HG03103 (cell line): ENCODE results near the gene PKHD1.

Experiments
- ATAC-seq: cut with Tn5 transposase; IDR thresholded peaks from one replicate; pipeline ENCODE4 v1.9.1; 2021; ENCODE audit warnings: low read depth; ENCODE audit not compliant: unreplicated experiment

Gene PKHD1

DNA sequence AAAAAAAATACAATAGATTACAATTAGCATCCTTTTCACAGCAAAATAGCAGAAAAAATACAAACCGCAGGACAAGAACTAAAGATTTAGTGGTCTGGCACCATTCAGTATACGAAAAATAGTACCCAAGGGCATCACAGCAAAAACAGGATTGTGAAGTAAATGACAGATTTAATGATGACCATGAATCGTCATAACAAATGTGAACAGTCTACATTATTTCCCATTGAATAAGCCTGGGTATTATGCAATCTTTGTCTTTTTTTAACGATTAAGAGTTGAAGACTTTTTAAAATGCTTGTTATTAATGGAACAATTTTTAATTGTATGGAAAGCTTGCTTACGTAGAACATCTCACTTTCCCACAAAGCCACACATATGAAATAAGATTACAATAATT lies 432.8 kb downstream of the PKHD1 start:
- ATAC-seq = no peak

DNA sequence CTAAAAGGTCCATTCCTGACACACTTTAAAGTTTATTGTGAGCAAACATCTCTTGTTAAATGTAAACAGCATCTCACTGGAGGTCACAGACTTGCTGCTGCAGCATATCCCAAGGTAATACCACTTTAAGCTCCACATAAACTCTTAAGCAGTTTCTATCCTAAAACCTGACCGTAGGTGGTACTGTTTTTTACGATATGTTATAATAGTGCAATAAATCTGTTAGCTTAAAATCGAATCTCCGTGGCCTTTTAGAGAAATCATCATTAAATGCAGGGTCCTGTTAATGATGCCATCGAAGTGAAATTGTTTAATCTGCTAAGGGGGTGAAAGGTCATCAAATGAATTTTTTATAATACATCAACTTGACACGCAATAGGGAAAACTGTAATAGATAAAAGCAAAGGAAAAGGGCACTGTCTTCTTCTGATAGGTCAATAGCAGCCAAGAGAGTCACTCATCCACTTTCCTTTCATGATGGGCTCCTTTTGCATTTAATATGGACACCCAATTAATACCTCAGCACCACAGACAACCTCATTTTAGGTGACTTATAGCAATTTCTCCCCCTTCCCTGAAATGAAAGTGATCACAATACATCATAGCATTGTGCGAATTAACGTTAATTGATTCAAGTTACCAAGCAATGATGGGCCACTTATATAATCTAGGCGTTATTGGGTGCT lies 436.1 kb downstream of the PKHD1 start:
- ATAC-seq = no peak

DNA sequence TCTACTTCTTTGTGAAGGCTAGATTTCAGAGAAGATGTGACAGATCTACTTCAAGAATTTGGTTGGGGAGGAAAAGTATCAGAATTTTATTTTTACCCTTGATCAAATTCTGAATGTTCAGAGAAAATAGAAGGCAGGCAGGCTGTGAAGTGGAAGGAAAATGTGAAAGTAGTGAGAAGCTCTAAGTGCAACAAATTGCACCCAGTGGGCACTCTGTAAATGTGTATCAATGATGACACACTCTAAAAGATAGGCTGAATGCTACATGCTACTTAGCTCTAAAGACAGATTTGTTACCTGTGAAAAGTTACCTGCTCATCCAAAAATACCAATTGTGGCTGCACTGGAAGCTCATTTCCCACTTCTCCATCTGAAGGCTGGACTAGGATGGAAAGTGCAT lies 438.6 kb downstream of the PKHD1 start:
- ATAC-seq = no peak

DNA sequence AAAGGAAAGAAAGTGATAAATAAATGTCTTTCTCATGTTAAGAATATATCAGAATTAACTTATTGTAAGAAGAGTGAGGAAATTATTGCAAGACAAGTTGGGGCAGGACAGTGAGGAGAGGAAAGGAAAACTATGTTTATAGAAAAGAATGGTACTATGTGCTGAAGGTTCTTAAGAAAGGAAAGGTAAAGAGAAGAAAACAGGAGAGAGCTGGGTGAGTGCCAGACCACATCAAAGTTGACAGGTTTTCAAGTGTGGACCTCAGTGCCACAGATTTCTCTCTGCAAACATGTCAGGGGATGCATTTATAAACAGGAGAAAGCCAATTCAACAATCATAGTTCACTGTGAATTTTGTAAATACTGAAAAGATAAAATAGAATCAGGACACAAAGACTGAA lies 439.2 kb downstream of the PKHD1 start:
- no peak for ATAC-seq

DNA sequence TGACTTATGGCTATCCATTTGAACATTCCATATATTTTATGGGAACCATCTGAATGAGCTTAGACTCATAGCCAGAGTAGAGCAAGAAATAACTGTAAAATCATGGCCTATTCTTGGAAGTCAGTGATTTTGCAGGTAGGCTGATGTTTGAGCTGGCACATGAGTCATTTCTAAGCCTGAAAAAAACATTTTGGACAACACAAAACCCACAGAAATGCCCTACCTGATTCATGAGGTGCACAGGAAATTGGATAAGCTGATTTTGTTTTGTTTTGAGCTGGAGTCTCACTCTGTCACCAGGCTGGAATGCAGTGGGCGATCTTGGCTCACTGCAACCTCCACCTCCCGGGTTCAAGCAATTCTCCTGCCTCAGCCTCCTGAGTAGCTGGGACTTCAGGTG lies 443.0 kb downstream of the PKHD1 start:
- no peak for ATAC-seq

DNA sequence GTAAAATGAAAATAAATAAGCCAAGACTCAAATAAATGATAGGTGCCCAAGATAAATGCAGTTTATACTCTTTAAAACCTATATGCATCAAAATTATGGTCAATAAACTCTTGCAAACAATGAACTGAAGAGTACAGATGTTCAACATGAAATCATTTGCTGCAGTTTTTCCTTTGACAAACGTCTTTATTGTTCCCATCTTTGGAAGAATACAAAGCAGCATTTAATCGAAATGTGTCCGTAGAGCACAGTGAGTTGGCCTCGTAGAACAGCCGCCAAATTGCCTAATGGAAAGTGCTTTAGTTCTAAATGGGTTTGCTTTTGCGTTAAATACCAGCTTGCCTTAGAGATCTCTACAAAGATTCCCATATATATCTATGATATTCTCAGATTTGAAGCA lies 447.4 kb downstream of the PKHD1 start:
- ATAC-seq = no peak

DNA sequence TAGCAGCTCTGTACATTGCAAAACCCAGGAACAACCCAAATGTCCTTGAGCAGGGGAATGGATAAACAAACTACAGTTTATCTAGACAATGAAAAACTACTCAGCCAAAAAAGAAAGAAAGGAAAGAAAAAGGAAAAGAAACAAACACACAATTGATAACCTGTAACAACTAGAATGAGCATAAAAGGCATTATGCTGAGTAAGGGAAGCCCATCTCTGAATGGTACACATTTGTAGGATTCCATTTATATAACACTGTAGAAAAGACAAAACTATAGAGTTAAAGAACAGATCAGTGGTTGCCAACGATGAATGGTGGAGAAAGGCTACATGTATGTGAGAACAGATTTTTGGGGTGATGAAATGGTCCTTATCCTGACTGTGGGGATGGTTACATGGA lies 454.0 kb downstream of the PKHD1 start:
- no peak for ATAC-seq

DNA sequence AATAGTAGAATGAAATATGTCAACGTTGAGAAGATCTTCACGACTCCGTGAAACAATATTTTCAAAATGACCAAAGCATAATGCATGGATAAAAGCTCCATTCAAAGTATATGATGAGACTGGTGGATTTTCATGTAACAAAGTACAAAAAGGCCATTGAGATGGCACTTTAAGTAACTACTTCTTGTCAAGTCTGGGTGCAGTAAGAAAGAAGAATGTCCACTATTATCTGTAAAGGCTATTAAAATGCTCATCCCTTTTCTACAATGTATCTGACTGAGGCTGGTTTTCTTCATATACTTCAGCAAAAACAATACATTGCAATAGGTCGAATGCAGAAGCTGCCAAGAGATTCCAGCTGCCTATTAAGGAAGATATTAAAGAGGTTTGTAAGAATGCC lies 457.4 kb downstream of the PKHD1 start:
- ATAC-seq = no peak

DNA sequence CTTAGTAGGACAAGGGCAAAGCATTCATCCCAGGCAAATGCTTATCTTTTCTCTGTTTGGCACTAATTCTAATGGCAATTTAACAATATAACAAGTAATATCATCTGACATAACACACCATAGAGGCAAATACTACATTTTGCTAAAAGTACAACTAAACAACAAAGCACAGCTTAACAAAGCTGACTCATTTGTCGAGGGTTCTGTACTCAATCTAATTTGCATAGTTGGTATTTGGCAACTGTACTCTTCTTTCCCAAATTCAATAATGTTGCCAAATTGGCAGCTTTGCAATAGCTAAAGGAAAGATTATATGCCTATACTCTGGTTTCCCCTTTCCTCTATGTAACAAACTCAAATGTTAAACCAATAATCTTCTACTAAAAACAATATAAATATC lies 461.0 kb downstream of the PKHD1 start:
- ATAC-seq = no peak

DNA sequence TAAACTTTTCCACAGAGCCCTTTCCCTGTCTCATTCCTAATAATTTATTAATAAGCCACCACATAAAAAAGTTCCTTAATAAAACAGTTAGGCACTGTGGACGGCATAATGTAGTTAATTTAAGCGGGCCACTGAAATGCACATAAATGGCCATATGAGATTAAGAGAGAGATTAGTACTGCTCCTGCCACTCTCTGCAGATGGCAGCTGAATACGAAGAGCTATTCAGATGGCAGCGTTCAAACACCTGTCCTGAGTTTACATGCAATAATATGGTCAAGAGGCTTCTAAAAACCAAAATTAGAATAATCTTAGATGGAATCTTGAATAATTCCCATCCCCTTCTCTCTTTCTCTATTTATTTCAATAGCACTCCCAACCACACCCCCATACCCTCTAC lies 461.8 kb downstream of the PKHD1 start:
- no peak for ATAC-seq

DNA sequence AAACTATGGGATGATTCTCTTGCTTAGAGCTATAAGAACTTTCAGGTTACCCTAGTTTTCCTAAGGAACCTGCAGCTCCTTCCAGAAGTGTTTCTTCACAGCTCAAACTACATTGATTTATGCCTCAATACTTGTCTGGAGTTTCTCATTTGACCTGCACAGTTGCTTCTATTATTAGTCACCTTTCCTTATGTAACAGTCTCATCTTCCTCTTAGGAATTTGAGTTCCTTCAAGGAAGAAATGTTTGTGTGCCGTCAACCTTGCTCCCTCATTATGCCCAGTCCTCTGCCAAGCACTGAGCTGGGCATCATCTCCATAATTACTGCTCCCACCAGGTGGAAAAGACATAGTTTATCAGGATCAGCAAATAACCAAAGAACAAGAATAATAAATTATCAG lies 466.4 kb downstream of the PKHD1 start:
- ATAC-seq = no peak

DNA sequence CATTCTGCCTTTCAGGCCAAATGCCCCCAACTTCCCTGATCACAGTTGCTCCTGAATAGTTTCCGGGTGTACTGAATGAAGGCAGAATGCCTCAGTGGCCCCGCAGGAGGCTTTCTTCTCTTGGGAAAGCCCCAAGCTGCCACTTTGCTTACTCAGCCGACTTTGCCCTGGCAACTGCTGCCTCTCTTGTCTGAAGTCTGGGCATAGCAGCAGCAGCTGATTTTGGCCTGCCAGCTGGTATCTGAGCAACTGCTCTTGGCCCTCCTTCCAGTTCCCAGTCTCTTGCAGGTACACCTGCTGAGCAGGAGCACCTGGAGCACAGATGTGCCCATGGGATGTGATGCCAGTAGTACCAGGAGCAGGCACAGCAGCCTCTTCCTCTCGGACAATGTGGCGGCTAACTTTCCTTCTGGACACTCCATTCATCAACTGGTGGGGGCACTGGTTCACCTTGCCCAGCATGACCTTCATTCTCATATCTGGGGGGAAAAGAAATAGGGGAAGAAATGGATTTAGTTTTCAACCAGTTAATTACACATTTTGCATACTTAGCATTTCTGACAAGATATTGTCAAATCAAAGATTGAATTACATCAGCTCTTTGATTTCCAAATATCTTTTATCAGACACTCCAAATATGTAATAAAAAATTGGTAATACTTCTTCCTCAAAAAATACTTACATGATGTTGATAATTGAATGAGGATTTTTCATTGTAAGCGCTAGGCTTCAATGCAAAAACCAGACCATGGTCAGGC lies 468.2 kb downstream of the PKHD1 start:
- no peak for ATAC-seq

DNA sequence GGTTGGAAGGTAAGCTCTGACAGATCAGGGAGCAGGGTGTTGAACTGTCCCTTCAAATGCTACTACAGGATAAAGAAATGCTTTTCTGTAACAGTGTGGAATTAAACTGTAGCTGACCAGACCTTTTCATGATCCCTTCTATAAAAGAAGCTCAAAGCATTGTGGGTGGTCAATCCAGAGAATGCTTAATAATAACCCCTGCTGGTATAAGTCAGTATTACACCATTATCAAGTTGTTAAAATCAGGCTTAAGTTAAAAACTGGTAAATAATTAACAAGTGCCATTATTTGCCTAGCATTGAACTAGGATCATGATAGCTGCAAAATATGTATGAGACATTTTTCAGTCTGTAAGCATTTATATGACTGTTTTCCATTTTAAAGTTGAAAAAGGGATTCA lies 468.9 kb downstream of the PKHD1 start:
- ATAC-seq = no peak

DNA sequence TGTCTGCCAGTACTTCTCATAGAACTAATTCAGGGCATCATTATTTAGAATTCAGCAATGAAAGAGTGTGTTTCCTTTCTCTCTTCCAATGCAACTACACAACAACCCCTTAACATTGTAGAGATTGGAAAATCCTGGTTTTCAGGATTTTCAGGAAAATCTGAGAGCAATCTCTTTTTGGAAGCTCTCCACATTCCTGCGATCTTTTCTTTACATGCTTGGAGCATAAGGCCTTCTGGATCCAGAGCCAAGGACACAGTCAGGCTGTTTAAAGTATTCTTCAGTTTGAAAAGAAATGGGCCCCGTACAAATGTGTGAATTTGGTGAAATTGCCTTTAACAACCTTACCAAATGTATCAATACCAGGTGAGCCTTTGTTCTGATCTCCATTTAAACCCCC lies 469.7 kb downstream of the PKHD1 start:
- no peak for ATAC-seq

DNA sequence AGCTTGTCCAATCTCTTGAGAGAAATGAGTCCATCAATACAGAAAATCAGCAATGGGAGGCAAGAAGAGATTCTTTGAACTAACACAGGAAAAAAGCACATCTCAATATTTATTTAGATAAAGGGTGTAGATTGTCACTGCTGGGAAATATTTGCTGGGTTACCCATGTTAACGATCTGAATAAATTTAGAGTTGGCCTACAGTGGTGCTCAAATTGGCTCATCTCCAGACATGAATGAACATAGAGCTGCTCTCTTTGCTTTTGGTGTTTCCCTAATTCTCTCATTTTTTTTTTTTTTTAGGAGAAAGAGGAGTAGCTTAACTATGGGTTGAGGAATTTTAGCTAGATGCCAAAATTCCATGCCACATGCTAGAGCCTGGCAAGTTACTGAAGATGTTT lies 471.2 kb downstream of the PKHD1 start:
- ATAC-seq = no peak

DNA sequence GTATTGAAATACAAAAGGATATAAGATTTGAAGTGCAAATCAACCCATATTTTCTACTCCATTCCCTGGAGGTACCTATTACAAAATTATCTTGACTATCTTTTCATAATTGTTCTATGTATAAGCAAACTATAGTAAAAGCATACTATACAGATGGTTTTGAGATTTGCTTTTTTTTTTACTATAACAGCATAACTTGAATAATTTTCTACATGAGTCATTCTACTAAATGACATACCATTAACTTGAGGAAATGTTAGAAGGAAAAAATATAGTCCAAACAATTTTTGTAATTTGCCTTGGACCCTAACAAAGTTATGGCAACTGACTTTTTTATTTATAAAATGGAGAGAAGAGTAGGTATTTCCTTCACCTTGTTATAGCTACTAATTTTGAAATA lies 472.7 kb downstream of the PKHD1 start:
- ATAC-seq = no peak

DNA sequence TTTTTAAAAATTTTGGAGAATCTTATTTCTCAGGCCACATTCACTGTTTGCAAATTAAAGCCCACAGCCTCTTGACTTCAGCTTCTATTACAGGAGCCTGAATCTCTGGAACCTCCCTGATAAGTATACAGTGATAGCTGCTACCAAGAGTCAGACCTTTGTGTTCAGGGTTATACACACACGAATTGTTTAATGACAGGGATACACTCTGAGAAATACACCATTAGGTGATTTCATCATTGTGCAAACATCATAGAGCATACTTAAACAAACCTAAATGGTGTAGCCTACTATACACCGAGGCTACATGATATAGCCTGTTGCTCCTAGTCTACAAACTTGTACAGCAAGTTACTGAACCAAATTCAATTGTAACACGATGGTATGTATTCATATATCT lies 473.9 kb downstream of the PKHD1 start:
- no peak for ATAC-seq

DNA sequence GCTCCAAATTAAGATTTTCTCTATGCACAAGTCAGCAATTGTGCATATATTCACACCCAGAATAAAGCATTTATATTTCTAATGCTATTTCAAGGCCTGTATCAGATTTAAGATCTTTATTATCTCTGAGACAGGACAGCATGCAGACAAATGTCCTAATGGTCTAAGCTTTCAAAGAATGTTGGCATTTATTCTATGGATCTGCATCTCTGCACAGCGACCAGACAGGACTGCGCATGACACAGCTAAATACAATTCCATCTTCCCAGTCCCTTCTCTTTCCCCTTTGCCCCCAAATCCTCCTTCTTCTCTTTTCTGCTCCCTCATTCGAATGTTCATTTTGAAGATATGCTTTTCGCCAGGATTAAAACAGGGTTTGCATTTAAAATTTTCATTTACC lies 478.5 kb downstream of the PKHD1 start:
- no peak for ATAC-seq

DNA sequence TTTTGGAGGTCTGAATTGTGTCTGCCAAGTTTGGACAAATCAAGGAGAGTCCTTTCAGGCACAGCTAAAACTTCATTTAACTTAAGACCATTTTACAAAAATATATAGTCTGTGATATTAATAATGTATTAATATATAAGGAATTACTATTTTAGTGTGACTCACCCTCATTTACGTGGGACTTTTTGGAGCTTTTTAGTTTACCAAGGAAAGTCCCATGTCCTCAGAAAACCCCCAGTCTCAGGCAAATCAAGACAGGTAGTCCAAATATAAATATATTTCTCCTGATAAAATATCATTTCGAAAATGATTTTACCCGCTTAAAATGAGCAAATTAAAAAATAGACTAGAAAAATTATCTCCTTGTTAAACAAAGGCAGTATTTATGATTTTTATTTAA lies 479.0 kb downstream of the PKHD1 start:
- no peak for ATAC-seq

DNA sequence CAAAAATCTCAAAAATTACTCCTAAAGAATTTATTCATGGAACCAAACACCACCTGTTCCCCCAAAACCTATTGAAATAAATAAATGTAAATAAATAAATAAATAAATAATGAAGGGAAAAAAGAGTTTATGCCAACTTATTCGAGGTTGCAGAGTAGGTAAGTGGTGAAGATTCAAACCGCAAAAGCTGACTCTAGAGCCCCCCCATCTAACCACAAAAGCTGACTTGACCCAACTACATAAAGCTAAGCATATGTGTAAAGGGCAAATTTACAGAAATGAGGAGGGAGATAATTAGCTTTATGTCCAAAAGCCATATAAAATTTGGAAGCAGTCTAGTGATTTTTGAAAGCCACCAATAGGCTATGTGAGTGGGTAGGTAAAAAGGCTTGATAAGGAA lies 486.9 kb downstream of the PKHD1 start:
- no peak for ATAC-seq

DNA sequence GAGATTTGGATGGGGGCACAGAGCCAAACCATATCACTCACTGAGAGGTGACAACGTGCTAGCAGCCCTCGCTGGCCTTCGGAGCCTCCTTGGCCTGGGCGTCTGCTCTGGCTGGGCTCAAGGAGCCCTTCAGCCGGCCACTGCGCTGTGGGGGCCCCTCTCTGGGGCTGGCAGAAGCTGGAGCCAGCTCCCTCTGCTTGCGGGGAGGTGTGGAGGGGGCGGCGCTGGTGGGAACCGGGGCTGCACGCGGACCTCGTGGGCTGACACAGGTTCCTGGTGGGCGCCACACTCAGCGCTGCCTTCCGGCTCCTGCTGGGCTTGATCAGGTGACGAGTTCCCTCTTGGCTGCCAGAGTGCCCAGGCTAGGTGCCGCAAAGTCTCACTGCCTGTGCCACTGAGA lies 489.2 kb downstream of the PKHD1 start:
- no peak for ATAC-seq

DNA sequence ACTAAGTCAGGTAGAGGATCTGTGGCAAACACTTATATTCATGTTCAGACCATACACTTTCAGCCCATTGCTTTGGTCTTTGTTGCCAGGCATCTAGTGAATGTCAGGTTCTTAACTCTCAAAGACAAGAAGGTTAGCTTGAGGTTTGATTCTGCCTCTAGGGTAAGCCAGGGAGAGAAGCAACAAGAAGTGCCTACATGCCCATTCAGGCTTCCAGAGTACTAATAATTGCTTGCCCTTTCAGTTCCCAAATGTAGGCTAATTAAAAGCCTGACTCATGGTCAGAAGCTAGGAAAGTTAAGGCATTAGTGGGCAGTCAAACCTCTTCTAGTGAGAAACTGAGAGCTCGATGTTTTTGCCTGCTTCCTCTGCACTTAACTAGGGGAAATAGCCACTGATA lies 492.4 kb downstream of the PKHD1 start:
- no peak for ATAC-seq

DNA sequence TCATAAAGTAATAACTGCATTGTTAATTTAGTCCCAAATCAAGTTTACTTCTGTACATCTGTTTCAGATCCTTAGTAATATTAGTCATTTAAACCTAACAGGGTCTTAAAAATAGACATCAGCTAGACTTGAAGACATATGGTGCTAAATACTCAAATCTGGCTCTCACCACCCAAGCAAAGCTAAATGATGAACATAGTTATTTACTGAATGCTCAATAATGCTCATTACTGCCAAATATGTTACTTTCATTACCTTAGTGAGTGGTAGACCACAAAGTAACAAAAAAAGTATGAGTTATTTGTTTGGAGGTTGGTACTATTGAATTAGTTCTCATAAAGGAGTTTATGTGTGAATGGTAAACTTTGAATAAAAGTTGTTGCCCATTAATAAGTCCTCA lies 502.1 kb downstream of the PKHD1 start:
- ATAC-seq = no peak
